GM21786 (cell line): ENCODE results near the gene CHRNG.

ENCODE experiments used
- ATAC-seq: cut with Tn5 transposase; IDR thresholded peaks from one replicate; pipeline ENCODE4 v1.9.1; 2021; ENCODE audit not compliant: unreplicated experiment

CHRNG gene

DNA sequence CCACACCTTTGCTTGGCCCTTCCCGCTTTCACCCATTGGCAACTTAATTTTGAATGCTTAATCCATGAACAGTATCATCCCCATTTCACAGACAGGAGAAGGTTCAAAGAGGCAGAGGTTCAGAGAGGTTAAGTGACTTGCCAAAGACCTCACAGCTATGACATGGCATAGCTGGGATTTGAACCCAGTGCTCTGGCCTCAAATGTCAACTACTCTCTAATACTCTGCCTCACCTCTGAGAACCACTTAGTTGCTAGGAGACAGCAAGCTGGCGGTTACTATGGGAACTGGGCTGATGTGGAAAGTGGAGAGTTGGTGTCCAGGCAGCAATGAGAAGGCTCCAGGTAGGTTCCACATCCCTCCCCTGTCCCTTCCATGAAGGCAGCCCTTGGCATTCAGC is 35.1 kb upstream of the CHRNG start:
- ATAC-seq: no peak

- no peak for ATAC-seq
These were observed 33.6 kb upstream of the CHRNG start for GRCh38 chr2:232505856-232506255.

- ATAC-seq: no peak
These were observed 32.8 kb upstream of the CHRNG start for GRCh38 chr2:232506709-232507108.

DNA sequence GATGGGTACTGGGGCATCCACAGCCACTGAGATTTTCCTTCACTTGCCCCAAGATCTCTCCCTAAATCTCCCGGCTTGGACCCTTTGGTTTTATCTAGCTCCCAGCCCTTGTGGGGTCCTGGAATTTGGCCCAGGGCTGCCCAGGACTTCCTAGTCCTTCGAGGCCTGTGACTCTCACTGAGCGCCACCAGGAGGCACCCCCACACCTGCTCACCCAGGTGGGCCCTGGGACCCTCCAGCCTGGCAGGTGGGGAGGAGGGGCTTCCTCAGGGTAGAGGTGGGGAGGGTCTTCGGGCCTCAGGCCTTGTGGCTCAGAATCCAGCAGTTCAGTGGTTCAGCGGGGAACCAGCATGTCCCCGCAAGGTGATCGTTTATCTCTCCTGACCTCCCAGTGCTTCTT is 31.2 kb upstream of the CHRNG start:
- no peak for ATAC-seq

GRCh38 chr2:232511336-232511890 is 28.1 kb upstream of the CHRNG start:
- no peak for ATAC-seq

- no peak for ATAC-seq
These were observed 26.9 kb upstream of the CHRNG start for GRCh38 chr2:232512602-232513001.

DNA sequence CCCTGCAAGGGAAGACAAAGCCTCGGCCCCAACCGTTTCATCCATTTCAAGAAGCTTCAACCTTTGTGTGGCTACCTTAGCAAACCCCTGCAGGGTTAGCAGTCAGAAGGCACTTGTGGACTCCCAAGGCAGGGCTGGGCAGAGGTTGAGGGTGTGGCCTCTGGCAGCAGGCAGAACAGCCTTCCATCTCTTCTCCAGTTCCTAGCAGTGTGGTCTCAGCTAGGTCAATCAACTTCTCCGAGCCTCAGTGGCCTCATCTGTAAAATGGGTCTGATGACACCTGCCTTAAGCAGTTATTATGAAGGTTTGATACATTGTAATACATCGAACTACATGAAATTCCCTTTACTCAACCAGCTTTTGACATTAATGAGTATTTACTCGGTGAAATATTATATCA is 26.1 kb upstream of the CHRNG start:
- no peak for ATAC-seq

DNA sequence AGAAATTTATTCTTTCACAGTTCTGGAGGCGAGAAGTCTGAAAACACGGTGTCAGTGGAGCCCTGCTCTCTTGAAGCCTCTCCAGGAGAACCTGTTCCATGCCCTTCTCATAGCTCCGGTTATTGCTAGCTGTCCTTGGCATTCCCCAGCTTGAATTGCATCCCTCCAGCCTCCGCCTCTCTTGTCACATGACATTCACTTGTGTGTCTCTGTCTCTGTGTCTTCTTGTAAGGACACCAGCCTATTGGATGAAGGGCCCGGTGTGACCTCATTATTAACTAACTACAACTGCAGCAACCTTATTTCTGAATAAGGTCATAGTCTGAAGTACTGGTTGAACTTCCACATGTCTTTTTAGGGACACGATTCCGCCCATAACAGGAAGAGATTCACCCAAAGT is 23.9 kb upstream of the CHRNG start:
- ATAC-seq: no peak

GRCh38 chr2:232516551-232516950 is 22.9 kb upstream of the CHRNG start:
- ATAC-seq: no peak

DNA sequence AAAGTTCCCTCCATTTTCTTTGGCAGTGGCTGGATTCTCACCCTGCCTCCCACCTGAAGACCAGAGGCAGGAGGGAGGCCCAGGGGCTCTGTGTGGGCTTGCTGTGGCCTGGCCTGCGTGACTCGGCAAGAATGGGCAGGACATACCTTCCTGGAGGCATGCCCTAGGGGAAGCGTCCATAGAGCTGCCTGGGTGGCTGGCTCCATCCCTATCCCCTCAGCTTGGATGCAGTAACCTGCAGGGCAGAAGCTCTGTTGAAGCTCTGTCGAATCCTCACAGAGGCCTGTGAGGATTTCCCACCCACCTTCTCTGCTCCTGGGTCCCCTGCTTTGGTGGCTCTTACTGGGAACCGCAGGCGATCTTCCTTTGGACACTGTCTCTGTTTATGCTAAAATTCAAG is 20.6 kb upstream of the CHRNG start:
- ATAC-seq: no peak

- ATAC-seq: no peak
These were observed 19.7 kb upstream of the CHRNG start, which contains the start of gene PRSS56 for GRCh38 chr2:232519581-232520438. Gene PRSS56, plus strand, starts transcription at chr2:232520388. Its CDS starts 211 bp downstream, at chr2:232520599.

GRCh38 chr2:232520489-232520888 is 19.0 kb upstream of the CHRNG start:
- ATAC-seq: no peak

DNA sequence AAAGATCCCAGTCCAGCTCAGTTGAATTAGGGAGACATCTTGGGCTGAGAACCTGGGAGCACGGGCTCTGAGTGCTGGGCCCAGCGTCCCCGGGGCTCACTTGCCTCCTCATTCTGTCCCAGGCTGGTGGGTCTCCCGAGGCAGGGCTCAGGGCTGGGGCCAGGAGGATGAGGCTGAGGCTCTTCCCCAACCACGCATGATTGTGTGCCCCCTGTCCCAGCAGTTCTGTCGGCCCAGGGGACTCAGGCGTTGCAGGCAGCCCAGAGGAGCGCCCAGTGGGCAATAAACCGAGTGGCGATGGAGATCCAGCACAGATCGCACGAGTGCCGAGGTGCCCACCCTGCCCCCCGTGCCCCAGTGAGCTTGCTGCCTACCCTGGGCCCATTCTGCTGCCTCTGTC is 18.4 kb upstream of the CHRNG start:
- ATAC-seq: no peak

- no peak for ATAC-seq
These were observed 17.4 kb upstream of the CHRNG start for GRCh38 chr2:232521959-232522622.

GRCh38 chr2:232522623-232523401 is 16.7 kb upstream of the CHRNG start:
- no peak for ATAC-seq

DNA sequence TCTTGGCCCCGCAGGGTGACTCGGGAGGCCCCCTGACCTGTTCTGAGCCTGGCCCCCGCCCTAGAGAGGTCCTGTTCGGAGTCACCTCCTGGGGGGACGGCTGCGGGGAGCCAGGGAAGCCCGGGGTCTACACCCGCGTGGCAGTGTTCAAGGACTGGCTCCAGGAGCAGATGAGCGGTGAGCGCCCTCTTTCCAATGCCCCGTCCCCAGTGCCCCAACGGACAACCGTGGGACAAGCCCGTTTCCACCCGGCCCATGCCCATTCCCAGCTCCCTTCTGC is 16.1 kb upstream of the CHRNG start:
- no peak for ATAC-seq

DNA sequence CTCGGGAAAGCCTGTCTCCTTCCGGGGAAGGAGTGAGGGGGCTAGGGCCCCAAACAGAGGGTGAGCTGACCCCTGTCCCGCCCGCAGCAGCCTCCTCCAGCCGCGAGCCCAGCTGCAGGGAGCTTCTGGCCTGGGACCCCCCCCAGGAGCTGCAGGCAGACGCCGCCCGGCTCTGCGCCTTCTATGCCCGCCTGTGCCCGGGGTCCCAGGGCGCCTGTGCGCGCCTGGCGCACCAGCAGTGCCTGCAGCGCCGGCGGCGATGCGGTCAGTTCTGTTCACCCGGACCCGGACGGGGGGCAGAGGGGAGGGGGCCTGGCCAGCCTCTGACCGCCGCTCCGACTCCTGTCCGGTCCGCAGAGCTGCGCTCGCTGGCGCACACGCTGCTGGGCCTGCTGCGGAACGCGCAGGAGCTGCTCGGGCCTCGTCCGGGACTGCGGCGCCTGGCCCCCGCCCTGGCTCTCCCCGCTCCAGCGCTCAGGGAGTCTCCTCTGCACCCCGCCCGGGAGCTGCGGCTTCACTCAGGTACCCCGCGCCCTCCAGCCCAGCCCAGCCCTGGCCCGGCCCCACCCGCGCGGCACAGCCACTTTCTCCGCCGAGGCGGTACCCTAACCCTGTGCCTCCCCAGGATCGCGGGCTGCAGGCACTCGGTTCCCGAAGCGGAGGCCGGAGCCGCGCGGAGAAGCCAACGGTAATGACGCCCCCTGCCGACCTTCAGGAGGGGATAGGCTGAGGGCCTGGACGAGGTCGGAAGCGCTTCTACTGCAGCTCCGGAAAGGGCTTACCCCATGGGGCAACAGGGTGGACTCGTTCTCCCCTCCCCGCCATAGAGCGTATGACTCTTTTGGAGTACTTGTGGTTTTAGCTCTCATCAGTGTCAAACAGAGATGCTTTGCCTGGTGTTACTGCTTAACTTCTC is 15.6 kb upstream of the CHRNG start:
- no peak for ATAC-seq

DNA sequence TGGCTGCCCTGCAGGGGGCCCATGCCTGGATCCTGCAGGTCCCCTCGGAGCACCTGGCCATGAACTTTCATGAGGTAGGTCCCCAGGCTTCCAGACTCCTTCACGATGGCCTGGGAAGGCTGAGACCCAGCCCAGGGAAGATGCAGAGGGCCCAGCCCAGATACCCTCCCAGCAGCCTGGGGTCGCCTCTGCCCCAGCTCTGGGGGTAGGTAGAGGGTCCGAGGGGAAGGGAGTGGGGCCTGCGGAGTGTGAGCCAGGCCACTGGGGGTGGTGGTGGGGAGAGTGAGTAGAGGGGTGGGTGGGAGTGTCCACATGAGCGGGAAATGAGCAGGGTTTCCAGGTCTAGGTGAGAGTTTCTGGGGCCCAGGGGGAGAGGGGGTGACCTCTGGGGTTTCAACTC is 14.7 kb upstream of the CHRNG start:
- ATAC-seq: no peak

GRCh38 chr2:232525199-232525598 is 14.3 kb upstream of the CHRNG start:
- no peak for ATAC-seq

GRCh38 chr2:232525791-232526371 is 13.6 kb upstream of the CHRNG start, which contains the start of gene CHRND:
Gene CHRND, plus strand, starts transcription at chr2:232526160. Its CDS starts 56 bp downstream, at chr2:232526216.
- no peak for ATAC-seq
